Endodermal cell (in vitro differentiated cells): ENCODE results near the gene HPCAL1. TPM values are rescaled to one million over a fixed set of nuclear protein-coding genes. Genes with fewer than 3 reads are reported as not detected.

Experiments
- DNase-seq: peaks from one replicate; pipeline ENCODE4 v3.0.0-alpha.2; 2017
- H3K27ac ChIP-seq: 2 replicates; pipeline ENCODE4 v1.5.1; 2013; ENCODE audit warnings: mild to moderate bottlenecking, low read depth, low read length, moderate library complexity
- H3K27me3 ChIP-seq: 2 replicates; pipeline ENCODE4 v1.6.1; 2013; ENCODE audit warnings: mild to moderate bottlenecking, low read length, moderate library complexity; ENCODE audit not compliant: insufficient read depth, control insufficient read depth, poor library complexity, severe bottlenecking
- H3K36me3 ChIP-seq: 2 replicates; pipeline ENCODE4 v1.7.0; 2013; ENCODE audit warnings: mild to moderate bottlenecking, low read length, moderate library complexity; ENCODE audit not compliant: control insufficient read depth, insufficient read depth
- H3K4me1 ChIP-seq: one replicate; pipeline ENCODE4 v1.7.0; 2013; ENCODE audit warnings: low read length; ENCODE audit not compliant: control insufficient read depth, insufficient read depth
- H3K4me3 ChIP-seq: 2 replicates; pipeline ENCODE4 v1.5.1; 2013; ENCODE audit warnings: mild to moderate bottlenecking, low read length, moderate library complexity
- H3K9ac ChIP-seq: 2 replicates; pipeline ENCODE4 v1.6.1; 2013; ENCODE audit warnings: mild to moderate bottlenecking, low read length, moderate library complexity; ENCODE audit not compliant: poor library complexity, severe bottlenecking; ENCODE audit errors: extremely low read depth
- H3K9me3 ChIP-seq: 2 replicates; pipeline ENCODE4 v1.6.1; 2013; ENCODE audit warnings: mild to moderate bottlenecking, low read length, moderate library complexity; ENCODE audit not compliant: control insufficient read depth
- H3K27ac Mint-ChIP-seq: 2 replicates; pipeline ENCODE4 v1.8.0; 2020; ENCODE audit warnings: mixed read lengths
- H3K27me3 Mint-ChIP-seq: 2 replicates; pipeline ENCODE4 v1.8.0; 2021; ENCODE audit warnings: mild to moderate bottlenecking, mixed read lengths; ENCODE audit not compliant: insufficient read depth
- H3K36me3 Mint-ChIP-seq: 2 replicates; pipeline ENCODE4 v1.8.0; 2020; ENCODE audit warnings: low read depth, mixed read lengths
- H3K4me1 Mint-ChIP-seq: 2 replicates; pipeline ENCODE4 v1.8.0; 2020; ENCODE audit warnings: mixed read lengths
- H3K4me3 Mint-ChIP-seq: 2 replicates; pipeline ENCODE4 v1.8.0; 2020; ENCODE audit warnings: mild to moderate bottlenecking, moderate library complexity, mixed read lengths
- H3K9me3 Mint-ChIP-seq: 2 replicates; pipeline ENCODE4 v1.8.0; 2020; ENCODE audit warnings: mild to moderate bottlenecking, mixed read lengths
- WGBS, 2 experiments: methylation state at CpG; one replicate each; pipeline versions ENCODE4 v1.1.5 to v1.1.7; 2013; ENCODE audit warnings: missing lambda C conversion rate in 2 of 2, mixed read lengths in 1 of 2; ENCODE audit not compliant: insufficient coverage in 1 of 2, insufficient read length in 1 of 2; 5-methylcytosine and 5-hydroxymethylcytosine counted together
- total RNA-seq, 2 donors: library from RNA; stranded (reverse); fragmentation: NEBNext Ultra II Directional in 1 of 2; extraction: Animal tissue kit (Norgen Biotek cat#: 25700) in 1 of 2; gene quantifications; 2 replicates in 1 of 2; 3 replicates in 1 of 2; pipeline ENCODE4 v1.2.1, GENCODE V29; 2021
- TF ChIP-seq, protein P1 (sequence below): fragments of 200-600 bp; sonication (generic); conservative IDR thresholded peaks from 2 replicates; pipeline ENCODE4 v1.5.0; 2021; ENCODE audit warnings: antibody characterized with exemption, mild to moderate bottlenecking

The HPCAL1 gene
- total RNA-seq, 2 donors from 2014 or later: 6.8 to 8.1 TPM

DNA sequence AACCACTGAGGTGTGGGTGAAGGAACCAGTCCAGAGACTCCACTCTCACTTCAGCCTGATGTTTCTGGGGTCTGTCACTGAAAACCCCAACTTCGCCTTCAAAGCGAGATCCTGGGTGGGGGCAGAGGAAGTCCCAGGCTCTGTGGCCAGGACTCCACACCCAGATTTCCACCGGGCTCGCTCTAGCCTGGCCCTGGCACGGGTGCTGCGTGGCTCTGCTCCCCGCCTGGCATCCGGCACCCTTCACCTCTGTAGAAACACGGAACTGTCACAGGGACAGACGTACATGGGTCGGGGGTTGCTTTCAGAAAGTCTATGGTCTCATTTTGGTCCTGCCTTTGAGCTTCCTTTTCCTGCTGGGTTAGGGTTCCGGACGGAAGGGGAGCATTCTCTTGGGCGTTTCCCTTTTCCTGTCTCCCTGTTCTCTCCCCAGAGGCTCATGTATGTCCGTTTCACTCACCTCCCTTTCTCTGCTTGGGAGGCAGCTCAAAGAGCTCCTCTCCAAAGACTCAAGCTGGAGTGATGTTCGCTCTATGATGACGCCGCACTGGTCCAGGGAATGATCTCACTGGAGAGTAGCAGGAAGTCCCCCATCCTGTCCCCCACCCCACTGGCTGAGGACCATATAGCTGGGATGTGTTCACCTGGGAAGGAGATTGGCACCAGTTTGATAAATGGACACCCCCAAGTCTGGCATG lies 103.9 kb downstream of the HPCAL1 start:
- no peaks in the 10 kb centered on the region for H3K9me3 Mint-ChIP-seq
- Histone ChIP-seq H3K27ac (no peak overlapping the region), H3K4me3 (no peak overlapping the region), H3K4me1 (no peaks in the 10 kb centered on the region), H3K9ac (no peak overlapping the region), H3K36me3 (no peaks in the 10 kb centered on the region), H3K27me3 (no peaks in the 10 kb centered on the region), H3K9me3 (no peaks in the 10 kb centered on the region)
- TF ChIP-seq, protein P1, sequence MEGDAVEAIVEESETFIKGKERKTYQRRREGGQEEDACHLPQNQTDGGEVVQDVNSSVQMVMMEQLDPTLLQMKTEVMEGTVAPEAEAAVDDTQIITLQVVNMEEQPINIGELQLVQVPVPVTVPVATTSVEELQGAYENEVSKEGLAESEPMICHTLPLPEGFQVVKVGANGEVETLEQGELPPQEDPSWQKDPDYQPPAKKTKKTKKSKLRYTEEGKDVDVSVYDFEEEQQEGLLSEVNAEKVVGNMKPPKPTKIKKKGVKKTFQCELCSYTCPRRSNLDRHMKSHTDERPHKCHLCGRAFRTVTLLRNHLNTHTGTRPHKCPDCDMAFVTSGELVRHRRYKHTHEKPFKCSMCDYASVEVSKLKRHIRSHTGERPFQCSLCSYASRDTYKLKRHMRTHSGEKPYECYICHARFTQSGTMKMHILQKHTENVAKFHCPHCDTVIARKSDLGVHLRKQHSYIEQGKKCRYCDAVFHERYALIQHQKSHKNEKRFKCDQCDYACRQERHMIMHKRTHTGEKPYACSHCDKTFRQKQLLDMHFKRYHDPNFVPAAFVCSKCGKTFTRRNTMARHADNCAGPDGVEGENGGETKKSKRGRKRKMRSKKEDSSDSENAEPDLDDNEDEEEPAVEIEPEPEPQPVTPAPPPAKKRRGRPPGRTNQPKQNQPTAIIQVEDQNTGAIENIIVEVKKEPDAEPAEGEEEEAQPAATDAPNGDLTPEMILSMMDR: no peak
- H3K36me3 Mint-ChIP-seq: no peaks in the 10 kb centered on the region
- WGBS, 2 experiments: 89 to 96% methylated on average over 14 to 18 of the region's 18 CpGs
- peaks cover 21% of the 10 kb centered on the region for H3K4me1 Mint-ChIP-seq
- no peak overlapping the region for H3K4me3 Mint-ChIP-seq
- DNase-seq: no peak
- H3K27ac Mint-ChIP-seq: no peak overlapping the region
- peaks cover 5% of the 10 kb centered on the region for H3K27me3 Mint-ChIP-seq

DNA sequence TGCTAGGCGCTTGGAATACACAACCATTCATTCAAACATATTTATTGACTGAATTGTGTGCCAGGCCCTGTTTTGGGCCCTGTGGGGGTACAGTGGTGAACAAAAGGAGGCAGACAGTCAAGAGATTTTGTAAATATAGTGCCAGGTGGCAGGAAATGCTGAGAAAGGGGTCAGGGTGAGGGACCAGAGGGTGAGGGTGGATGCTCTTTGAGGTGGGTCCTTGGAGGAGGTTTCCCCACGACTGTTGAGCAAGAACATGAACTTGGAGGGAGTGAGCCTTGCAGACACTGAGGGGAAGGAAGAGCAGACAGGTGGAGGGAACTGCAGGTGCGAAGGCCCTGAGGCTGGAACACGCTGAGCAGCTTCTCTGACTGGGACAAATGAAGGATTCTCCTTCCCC lies 104.7 kb downstream of the HPCAL1 start:
- no peak overlapping the region for H3K27ac Mint-ChIP-seq
- no peaks in the 10 kb centered on the region for H3K4me1 ChIP-seq
- H3K9me3 ChIP-seq: no peaks in the 10 kb centered on the region
- TF ChIP-seq, protein P1: no peak
- H3K4me1 Mint-ChIP-seq: peaks cover 21% of the 10 kb centered on the region
- no peaks in the 10 kb centered on the region for H3K36me3 ChIP-seq
- H3K9me3 Mint-ChIP-seq: no peaks in the 10 kb centered on the region
- no peak overlapping the region for H3K9ac ChIP-seq
- peaks cover 5% of the 10 kb centered on the region for H3K27me3 Mint-ChIP-seq
- H3K27me3 ChIP-seq: no peaks in the 10 kb centered on the region
- H3K4me3 ChIP-seq: no peak overlapping the region
- no peak overlapping the region for H3K4me3 Mint-ChIP-seq
- 88 to 94% methylated on average over 3 to 4 of the region's 4 CpGs for WGBS, 2 experiments
- DNase-seq: no peak
- H3K27ac ChIP-seq: no peak overlapping the region
- H3K36me3 Mint-ChIP-seq: no peaks in the 10 kb centered on the region

DNA sequence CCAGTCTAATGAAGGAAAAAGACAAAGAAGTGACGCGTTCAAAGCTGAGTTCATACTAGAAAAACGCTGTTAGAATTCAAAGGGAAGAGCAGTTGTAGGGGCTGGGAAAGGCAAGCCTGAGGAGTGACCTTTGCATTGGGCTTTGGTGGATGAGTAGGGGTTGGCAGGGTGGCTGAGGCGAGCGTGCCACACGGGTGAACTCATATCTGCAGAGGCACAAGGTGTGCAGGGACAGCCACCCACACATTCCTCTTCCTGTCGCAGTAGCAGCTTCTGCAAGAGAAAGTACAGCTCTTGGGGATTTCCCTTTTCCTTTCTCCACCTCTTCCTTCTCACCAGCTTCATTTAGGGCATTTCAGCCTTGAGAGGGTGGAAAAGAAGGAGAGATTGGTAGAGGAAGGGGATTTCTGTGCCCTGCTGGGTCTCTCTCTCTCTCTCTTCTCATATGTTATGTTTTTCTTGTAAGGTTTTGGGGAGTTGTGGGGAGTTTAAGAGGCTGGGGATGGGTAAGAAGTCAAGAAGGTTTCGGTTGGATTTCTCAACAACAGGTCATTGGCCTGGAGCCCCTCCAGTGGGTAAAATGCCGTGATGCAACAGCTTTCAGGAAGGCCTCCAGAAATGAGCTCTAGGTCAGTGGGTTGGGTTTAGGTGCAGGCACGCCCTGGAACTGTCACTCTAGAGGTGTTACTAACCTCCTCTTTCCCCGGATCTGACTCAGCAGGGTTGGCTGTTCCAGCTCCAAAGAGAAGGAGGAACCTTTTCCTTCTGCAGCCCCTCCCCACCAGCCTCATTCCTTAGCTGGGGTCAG lies 105.3 kb downstream of the HPCAL1 start:
- peaks cover 5% of the 10 kb centered on the region for H3K27me3 Mint-ChIP-seq
- Histone ChIP-seq H3K4me1 (no peaks in the 10 kb centered on the region), H3K4me3 (no peak overlapping the region), H3K9me3 (no peaks in the 10 kb centered on the region), H3K36me3 (no peaks in the 10 kb centered on the region), H3K27ac (no peak overlapping the region), H3K9ac (no peak overlapping the region), H3K27me3 (no peaks in the 10 kb centered on the region)
- peaks cover 21% of the 10 kb centered on the region for H3K4me1 Mint-ChIP-seq
- TF ChIP-seq, protein P1: no peak
- H3K4me3 Mint-ChIP-seq: no peak overlapping the region
- no peaks in the 10 kb centered on the region for H3K36me3 Mint-ChIP-seq
- 81 to 90% methylated on average over 10 to 11 of the region's 11 CpGs for WGBS, 2 experiments
- H3K9me3 Mint-ChIP-seq: no peaks in the 10 kb centered on the region
- peak overlapping the region; percentile 69 for H3K27ac Mint-ChIP-seq
- DNase-seq: peak; percentile 89
